GM12875 (cell line): ENCODE measurements around the gene UGT1A5.

Source experiments
- H3K4me3 ChIP-seq: one replicate; pipeline ENCODE4 v1.5.1; 2011; ENCODE audit warnings: low read depth, low read length, control low read depth
- TF ChIP-seq, protein P1 (sequence below): IDR thresholded peaks from 2 replicates; pipeline ENCODE4 v1.5.1; 2011; ENCODE audit warnings: low read depth, mild to moderate bottlenecking, control low read depth, inconsistent platforms, low read length, moderate library complexity, borderline replicate concordance; ENCODE audit not compliant: insufficient read depth

Gene UGT1A5

DNA sequence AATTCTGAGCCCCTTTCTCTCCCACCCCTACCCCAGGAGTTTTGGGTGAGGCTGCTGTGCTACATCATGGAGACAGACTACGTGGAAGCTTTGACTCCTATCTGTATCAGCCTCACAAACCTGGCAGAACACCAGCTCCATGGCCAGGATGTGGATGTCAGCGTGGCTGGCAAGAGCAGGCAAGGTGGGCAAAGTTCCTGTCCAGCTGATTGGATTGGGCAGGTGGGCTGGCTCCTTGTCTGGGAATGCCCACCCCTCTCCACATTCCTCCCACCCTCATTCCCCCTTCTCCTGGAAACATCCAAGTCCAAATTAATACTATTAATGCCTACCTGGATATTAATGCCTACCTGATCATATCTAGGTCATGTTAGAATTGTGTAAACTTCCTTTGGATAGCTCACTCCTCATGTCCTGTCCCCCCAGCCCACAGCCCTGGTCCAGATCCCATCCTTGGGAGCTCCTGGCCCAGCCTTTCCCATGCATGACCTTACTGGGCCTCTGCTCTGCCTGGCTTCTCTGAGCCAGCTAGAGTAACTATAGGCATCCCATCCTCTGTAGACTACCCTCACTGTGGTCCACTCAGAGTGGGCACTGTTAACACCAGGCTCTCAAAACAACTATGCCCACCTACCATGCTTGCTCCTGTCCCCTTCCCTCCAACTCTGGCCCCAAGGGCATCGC is 89.6 kb downstream of the UGT1A5 start:
- TF ChIP-seq, protein P1, sequence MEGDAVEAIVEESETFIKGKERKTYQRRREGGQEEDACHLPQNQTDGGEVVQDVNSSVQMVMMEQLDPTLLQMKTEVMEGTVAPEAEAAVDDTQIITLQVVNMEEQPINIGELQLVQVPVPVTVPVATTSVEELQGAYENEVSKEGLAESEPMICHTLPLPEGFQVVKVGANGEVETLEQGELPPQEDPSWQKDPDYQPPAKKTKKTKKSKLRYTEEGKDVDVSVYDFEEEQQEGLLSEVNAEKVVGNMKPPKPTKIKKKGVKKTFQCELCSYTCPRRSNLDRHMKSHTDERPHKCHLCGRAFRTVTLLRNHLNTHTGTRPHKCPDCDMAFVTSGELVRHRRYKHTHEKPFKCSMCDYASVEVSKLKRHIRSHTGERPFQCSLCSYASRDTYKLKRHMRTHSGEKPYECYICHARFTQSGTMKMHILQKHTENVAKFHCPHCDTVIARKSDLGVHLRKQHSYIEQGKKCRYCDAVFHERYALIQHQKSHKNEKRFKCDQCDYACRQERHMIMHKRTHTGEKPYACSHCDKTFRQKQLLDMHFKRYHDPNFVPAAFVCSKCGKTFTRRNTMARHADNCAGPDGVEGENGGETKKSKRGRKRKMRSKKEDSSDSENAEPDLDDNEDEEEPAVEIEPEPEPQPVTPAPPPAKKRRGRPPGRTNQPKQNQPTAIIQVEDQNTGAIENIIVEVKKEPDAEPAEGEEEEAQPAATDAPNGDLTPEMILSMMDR, result no peak
- H3K4me3 ChIP-seq, result no peak overlapping the region

DNA sequence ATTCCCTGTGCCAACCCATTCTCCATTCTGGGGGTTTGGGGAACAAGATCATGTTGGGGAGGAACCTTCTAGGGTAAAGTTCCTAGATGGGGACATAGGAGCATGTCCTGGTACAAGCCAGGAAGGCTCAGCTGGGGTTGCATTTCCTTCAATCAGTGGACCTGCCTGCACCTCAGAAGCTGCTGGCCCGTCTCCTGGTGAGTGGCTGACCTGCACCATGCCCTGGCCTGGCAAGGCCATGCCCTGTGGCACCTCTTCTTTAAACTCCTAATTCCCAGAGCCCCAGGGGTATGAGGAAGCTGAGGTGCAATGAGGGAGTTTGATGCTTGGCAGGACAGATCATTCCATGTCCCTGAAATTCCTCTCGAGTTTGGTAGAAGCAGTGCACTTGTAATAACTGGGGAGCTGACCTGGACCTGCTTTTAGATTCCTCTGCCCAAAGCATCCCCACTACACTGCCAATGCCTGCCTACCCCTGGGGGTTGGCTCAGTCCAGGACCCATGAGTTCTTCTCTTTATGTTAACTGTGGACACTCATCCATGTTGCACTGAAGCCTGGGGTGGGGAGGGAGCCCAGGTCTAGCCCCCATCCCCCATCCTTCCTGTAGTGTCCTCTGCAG is 90.7 kb downstream of the UGT1A5 start:
- no peak overlapping the region for H3K4me3 ChIP-seq
- TF ChIP-seq, protein P1, result no peak

DNA sequence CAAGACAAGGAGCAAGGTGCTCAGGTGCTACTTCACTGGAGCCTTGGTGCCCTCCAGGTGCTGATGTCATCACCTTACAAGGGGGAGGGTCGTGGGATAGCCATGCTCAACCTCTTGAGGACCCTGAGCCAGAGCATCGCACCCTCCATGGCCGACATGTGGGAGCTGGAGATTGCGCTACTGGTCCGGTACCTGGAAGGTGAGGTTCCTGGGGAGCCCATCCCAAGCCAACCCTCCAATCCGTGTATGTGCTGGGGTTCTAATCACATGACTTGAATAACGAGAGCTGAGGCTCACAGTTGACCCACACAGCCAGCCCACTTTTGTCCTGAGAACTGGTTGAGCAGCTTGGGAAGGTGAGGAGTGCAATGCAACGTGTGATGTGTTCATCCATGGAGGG is 91.3 kb downstream of the UGT1A5 start:
- no peak overlapping the region for H3K4me3 ChIP-seq
- TF ChIP-seq, protein P1, result no peak

DNA sequence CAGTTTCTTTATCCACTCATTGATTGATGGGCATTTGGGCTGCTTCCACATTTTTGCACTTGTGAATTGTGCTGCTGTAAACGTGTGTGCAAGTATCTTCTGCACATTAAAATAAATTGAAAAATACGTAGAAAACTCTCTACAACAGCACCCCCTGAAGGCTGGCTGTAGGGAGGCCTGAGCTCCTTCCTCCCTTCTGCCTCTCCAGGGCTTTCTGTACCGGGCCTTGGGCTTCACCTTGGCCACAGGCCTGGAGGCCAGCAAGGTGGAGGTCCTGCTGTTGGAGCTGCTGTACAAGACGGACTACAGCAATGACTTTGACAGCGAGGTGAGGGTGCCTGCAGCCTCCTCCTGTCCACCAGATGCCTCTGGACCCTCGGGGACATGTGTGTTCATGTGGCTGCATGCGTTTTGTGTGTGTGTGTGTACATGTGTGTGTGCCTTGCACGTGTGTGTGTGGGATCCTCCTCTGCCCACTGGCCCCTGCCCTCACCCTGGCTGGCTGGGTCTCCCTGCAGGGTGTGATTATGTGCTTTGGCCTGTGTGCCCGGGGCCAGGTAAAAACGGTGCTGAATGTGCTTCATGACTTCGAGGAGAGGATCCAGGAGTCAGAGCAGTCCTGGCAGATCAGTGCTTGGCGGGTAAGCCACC is 94.6 kb downstream of the UGT1A5 start:
- TF ChIP-seq, protein P1, result no peak

DNA sequence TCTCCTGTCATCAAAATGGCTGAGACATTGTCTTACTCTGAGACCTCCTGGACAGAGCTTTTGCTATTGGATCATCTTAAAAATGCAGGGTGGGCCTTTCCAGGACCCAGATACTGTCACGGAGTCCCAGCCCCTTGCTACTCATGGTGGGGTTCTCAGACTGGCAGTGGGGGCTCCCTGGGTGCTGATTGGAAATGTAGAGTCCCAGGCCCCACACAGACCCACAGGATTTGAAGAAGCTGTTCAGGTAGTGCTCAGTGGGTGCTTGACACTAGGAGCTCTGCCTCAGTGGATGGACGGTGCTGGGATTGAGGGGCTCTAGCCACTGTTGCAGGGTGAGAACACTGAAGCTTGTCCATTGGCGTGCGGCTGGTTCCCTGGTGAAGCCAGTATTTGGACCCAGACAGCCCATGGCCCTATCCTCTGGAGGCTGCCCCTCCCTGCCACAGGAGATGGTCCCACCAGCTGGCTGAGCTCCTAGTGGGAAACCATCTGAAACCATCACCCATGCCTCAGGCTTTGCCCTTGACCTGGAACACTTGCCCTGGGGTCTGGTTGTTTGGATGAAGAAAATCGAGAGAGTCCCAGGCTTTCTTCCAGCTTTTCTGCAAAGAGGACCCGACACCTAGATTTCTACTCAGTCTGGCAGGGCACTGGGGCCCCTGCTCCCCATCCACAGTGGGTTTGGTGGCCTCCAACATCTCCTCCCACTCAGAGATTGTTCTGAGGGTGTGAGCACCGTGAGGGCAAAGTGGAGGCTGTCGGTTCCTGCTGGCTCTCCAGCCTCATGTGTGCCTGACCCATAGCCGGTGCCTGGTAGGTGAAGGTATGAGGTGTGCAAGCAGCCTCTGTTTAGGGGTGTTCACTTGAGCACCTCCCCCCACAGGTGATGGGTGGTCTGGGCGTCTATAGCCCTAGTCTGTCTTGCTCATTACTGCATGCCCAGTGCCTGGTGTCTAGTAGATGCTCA is 95.5 kb downstream of the UGT1A5 start:
- H3K4me3 ChIP-seq, result no peak overlapping the region
- TF ChIP-seq, protein P1, result no peak

More for the DNA sequence above, 94.6 kb downstream of the UGT1A5 start:
- no peak overlapping the region for H3K4me3 ChIP-seq

DNA sequence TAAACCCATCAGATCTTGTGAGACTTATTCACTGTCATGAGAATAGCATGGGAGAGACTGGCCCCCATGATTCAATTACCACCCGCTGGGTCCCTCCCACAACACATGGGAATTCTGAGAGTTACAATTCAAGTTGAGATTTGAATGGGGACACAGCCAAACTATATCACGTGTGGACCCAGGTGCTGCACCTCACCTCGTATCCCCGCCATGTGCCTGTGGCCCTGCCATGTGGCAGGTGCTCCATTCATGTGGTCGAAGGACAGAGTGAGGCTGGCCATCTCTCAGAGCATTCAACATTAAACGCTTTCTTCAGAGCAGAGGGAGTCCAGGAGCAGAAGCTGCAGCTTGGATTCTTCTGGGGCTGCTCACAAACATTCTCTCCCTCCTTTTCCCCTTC is 97.7 kb downstream of the UGT1A5 start:
- TF ChIP-seq, protein P1, result no peak
- H3K4me3 ChIP-seq, result no peak overlapping the region
